Duodenal mucosa (tissue), 2 donors: ENCODE measurements around the gene PRSS3.
"Not testable (repeated sequence)": the region's sequence is repeated elsewhere in the genome, so short reads cannot be mapped to it uniquely, and the experiment has no call there.

Experiments
- H3K27ac ChIP-seq: one replicate; pipeline ENCODE4 v1.7.0; 2013; ENCODE audit warnings: low read depth, low read length
- H3K27me3 ChIP-seq, 2 donors: one replicate each; pipeline ENCODE4 v1.7.0; 2013; ENCODE audit warnings: low read length in 2 of 2, control low read depth in 1 of 2; ENCODE audit not compliant: insufficient read depth in 2 of 2, control insufficient read depth in 1 of 2
- H3K36me3 ChIP-seq, 2 donors: one replicate each; pipeline ENCODE4 v1.7.0; 2013; ENCODE audit warnings: low read length in 2 of 2, control low read depth in 1 of 2; ENCODE audit not compliant: insufficient read depth in 2 of 2, control insufficient read depth in 1 of 2
- H3K4me1 ChIP-seq, 2 donors: one replicate each; pipeline ENCODE4 v1.7.0; 2013; ENCODE audit warnings: low read length in 2 of 2, control low read depth in 1 of 2; ENCODE audit not compliant: insufficient read depth in 2 of 2, control insufficient read depth in 1 of 2
- H3K4me3 ChIP-seq, 2 donors: one replicate each; pipeline ENCODE4 v1.7.0; 2013; ENCODE audit warnings: low read length in 2 of 2, low read depth in 1 of 2
- H3K9ac ChIP-seq, 2 donors: one replicate each; pipeline ENCODE4 v1.7.0; 2013; ENCODE audit warnings: low read length in 2 of 2, low read depth in 1 of 2
- H3K9me3 ChIP-seq, 2 donors: one replicate each; pipeline ENCODE4 v1.7.0; 2013; ENCODE audit warnings: low read length in 2 of 2, control low read depth in 1 of 2; ENCODE audit not compliant: control insufficient read depth in 1 of 2

Gene PRSS3

GRCh38 chr9:33816327-33817252, 21.2 kb downstream of the PRSS3 start, which contains the start of gene UBE2R2:
UBE2R2 (plus strand) TSS chr9:33817160; CDS start chr9:33817758, 598 bp downstream.
- Histone ChIP-seq H3K9ac (peak within 1 kb of the TSS; percentile 89 to 91), H3K27ac (peak within 1 kb of the TSS; percentile 99), H3K27me3 (no peaks in the 10 kb centered on the region), H3K9me3 (no peaks in the 10 kb centered on the region), H3K4me3 (peak within 1 kb of the TSS; percentile 92 to 93), H3K36me3 (no peaks in the 10 kb centered on the region), H3K4me1 (peaks cover 42 to 46% of the 10 kb centered on the region in 2 donors)

- Histone ChIP-seq H3K9me3 (no peaks in the 10 kb centered on the region), H3K9ac (peak overlapping the region; percentile 89 to 91), H3K4me1 (peaks cover 42 to 46% of the 10 kb centered on the region in 2 donors), H3K36me3 (no peaks in the 10 kb centered on the region), H3K4me3 (peak overlapping the region; percentile 92 to 93), H3K27ac (peak overlapping the region; percentile 98), H3K27me3 (no peaks in the 10 kb centered on the region)
Measured at GRCh38 chr9:33817327-33818166, 22.2 kb downstream of the PRSS3 start.

- Histone ChIP-seq H3K9ac (peak overlapping the region; percentile 89 to 91), H3K9me3 (no peaks in the 10 kb centered on the region), H3K4me3 (peak overlapping the region; percentile 92 to 93), H3K27ac (peak overlapping the region; percentile 98), H3K36me3 (no peaks in the 10 kb centered on the region), H3K4me1 (peaks cover 42 to 46% of the 10 kb centered on the region in 2 donors), H3K27me3 (no peaks in the 10 kb centered on the region)
Measured at GRCh38 chr9:33818167-33818846, 22.9 kb downstream of the PRSS3 start.

GRCh38 chr9:33818847-33819500, 23.6 kb downstream of the PRSS3 start:
- H3K9ac ChIP-seq, result peak overlapping the region; percentile 26 to 91
- H3K9me3 ChIP-seq, result no peaks in the 10 kb centered on the region
- H3K27me3 ChIP-seq, result no peaks in the 10 kb centered on the region
- H3K27ac ChIP-seq, result peak overlapping the region; percentile 98
- H3K4me3 ChIP-seq, result peak overlapping the region; percentile 92 to 93
- H3K36me3 ChIP-seq, result no peaks in the 10 kb centered on the region
- peaks cover 39 to 42% of the 10 kb centered on the region in 2 donors for H3K4me1 ChIP-seq

- H3K4me1 ChIP-seq, result peaks cover 26 to 30% of the 10 kb centered on the region in 2 donors
- no peak overlapping the region for H3K27ac ChIP-seq
- peak overlapping the region; percentile 6 to 93 for H3K4me3 ChIP-seq
- no peaks in the 10 kb centered on the region for H3K36me3 ChIP-seq
- H3K9ac ChIP-seq, result peak overlapping the region in 1 of 2 donors; percentile 6
- no peaks in the 10 kb centered on the region for H3K27me3 ChIP-seq
- H3K9me3 ChIP-seq, result no peaks in the 10 kb centered on the region
Measured at GRCh38 chr9:33820231-33820745, 24.9 kb downstream of the PRSS3 start.

GRCh38 chr9:33823801-33824200, 28.4 kb downstream of the PRSS3 start:
- no peak overlapping the region for H3K27ac ChIP-seq
- H3K9me3 ChIP-seq, result no peaks in the 10 kb centered on the region
- no peak overlapping the region for H3K4me3 ChIP-seq
- H3K27me3 ChIP-seq, result no peaks in the 10 kb centered on the region
- H3K4me1 ChIP-seq, result peaks cover 12 to 16% of the 10 kb centered on the region in 2 donors
- no peaks in the 10 kb centered on the region for H3K36me3 ChIP-seq
- H3K9ac ChIP-seq, result no peak overlapping the region

- not testable (repeated sequence) for H3K4me1 ChIP-seq, H3K27ac ChIP-seq, H3K36me3 ChIP-seq, H3K9ac ChIP-seq, H3K9me3 ChIP-seq, H3K4me3 ChIP-seq, H3K27me3 ChIP-seq
Measured at GRCh38 chr9:33827285-33827684, 31.9 kb downstream of the PRSS3 start.

GRCh38 chr9:33829641-33830230, 34.4 kb downstream of the PRSS3 start:
- H3K9me3 ChIP-seq, H3K27me3 ChIP-seq, H3K4me3 ChIP-seq, H3K4me1 ChIP-seq, H3K36me3 ChIP-seq, H3K9ac ChIP-seq, H3K27ac ChIP-seq: not testable (repeated sequence)

- Histone ChIP-seq H3K4me3 (no peak overlapping the region), H3K36me3 (no peaks in the 10 kb centered on the region), H3K27ac (no peak overlapping the region), H3K27me3 (no peaks in the 10 kb centered on the region), H3K9me3 (no peaks in the 10 kb centered on the region), H3K9ac (no peak overlapping the region), H3K4me1 (peaks cover 0 to 12% of the 10 kb centered on the region in 2 donors)
Measured at GRCh38 chr9:33835625-33836260, 40.4 kb downstream of the PRSS3 start.
